H4 (cell line): ENCODE measurements around the gene TIPARP. TPM values are rescaled to one million over a fixed set of nuclear protein-coding genes. Genes with fewer than 3 reads are reported as not detected.

Experiments used
- DNase-seq: peaks from one replicate; pipeline ENCODE4 v3.0.0-alpha.2; 2015; ENCODE audit warnings: low spot score
- total RNA-seq: library from RNA; depleted of rRNA; stranded (reverse); fragments of >200 nt; shearing (Covaris generic); gene quantifications from 2 replicates; pipeline ENCODE4 v1.2.3, GENCODE V29; 2014

Gene TIPARP
- total RNA-seq, 1 experiment from 2014 or later, result 43.2 TPM

GRCh38 chr3:156675830-156676767 lies 1.7 kb downstream of the TIPARP start:
- DNase-seq, result peak; percentile 39

- no peak for DNase-seq
Observed at GRCh38 chr3:156676768-156677479, 2.5 kb downstream of the TIPARP start.

- no peak for DNase-seq
Observed at GRCh38 chr3:156677536-156677935, 3.1 kb downstream of the TIPARP start.

GRCh38 chr3:156678197-156678596 lies 3.8 kb downstream of the TIPARP start:
- DNase-seq, result no peak

- DNase-seq, result no peak
Observed at GRCh38 chr3:156680243-156680914, 6.0 kb downstream of the TIPARP start.

- DNase-seq, result peak; percentile 52
Observed at GRCh38 chr3:156681002-156681401, 6.6 kb downstream of the TIPARP start.

- no peak for DNase-seq
Observed at GRCh38 chr3:156682501-156682900, 8.1 kb downstream of the TIPARP start.

GRCh38 chr3:156682963-156683362 lies 8.6 kb downstream of the TIPARP start:
- no peak for DNase-seq

GRCh38 chr3:156685198-156685597 lies 10.8 kb downstream of the TIPARP start:
- no peak for DNase-seq

GRCh38 chr3:156685752-156686151 lies 11.4 kb downstream of the TIPARP start:
- no peak for DNase-seq

GRCh38 chr3:156687023-156687422 lies 12.6 kb downstream of the TIPARP start:
- no peak for DNase-seq

- no peak for DNase-seq
Observed at GRCh38 chr3:156688632-156689452, 14.5 kb downstream of the TIPARP start.

GRCh38 chr3:156689608-156690007 lies 15.2 kb downstream of the TIPARP start:
- no peak for DNase-seq

GRCh38 chr3:156691920-156692319 lies 17.5 kb downstream of the TIPARP start:
- DNase-seq, result peak; percentile 59

GRCh38 chr3:156693166-156693565 lies 18.8 kb downstream of the TIPARP start:
- DNase-seq, result no peak

GRCh38 chr3:156694536-156694935 lies 20.1 kb downstream of the TIPARP start:
- peak; percentile 50 for DNase-seq

- DNase-seq, result no peak
Observed at GRCh38 chr3:156702367-156702766, 28.0 kb downstream of the TIPARP start.

- DNase-seq, result no peak
Observed at GRCh38 chr3:156704370-156705036, 30.1 kb downstream of the TIPARP start.

- DNase-seq, result peak; percentile 30
Observed at GRCh38 chr3:156705761-156706616, 31.6 kb downstream of the TIPARP start.

- no peak for DNase-seq
Observed at GRCh38 chr3:156707588-156707987, 33.2 kb downstream of the TIPARP start.
